ENCODE measurements around the gene RUNX2. TPM values are rescaled to one million over a fixed set of nuclear protein-coding genes. Genes with fewer than 3 reads are reported as not detected.
A peak's percentile ranks its signal among the peaks of the same experiment; 100 is the strongest.

The RUNX2 gene
- total RNA-seq, 1 donor from 2014 or later: 1.8 TPM

GRCh38 chr6:45421709-45422502 is 93.8 kb downstream of the RUNX2 start:
- DNase-seq (peak; percentile 50), ATAC-seq (ENCODE audit: low read depth) (peak; percentile 40)
- TF ChIP-seq, protein P1, sequence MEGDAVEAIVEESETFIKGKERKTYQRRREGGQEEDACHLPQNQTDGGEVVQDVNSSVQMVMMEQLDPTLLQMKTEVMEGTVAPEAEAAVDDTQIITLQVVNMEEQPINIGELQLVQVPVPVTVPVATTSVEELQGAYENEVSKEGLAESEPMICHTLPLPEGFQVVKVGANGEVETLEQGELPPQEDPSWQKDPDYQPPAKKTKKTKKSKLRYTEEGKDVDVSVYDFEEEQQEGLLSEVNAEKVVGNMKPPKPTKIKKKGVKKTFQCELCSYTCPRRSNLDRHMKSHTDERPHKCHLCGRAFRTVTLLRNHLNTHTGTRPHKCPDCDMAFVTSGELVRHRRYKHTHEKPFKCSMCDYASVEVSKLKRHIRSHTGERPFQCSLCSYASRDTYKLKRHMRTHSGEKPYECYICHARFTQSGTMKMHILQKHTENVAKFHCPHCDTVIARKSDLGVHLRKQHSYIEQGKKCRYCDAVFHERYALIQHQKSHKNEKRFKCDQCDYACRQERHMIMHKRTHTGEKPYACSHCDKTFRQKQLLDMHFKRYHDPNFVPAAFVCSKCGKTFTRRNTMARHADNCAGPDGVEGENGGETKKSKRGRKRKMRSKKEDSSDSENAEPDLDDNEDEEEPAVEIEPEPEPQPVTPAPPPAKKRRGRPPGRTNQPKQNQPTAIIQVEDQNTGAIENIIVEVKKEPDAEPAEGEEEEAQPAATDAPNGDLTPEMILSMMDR (IDR thresholded peaks at IDR 0.05): no peak
- Mint-ChIP-seq H3K9me3 (no peaks in the 10 kb centered on the region), H3K4me1 (peaks cover 54% of the 10 kb centered on the region), H3K36me3 (ENCODE audit: low read depth) (no peaks in the 10 kb centered on the region), H3K27me3 (peaks cover 39% of the 10 kb centered on the region), H3K27ac (peak overlapping the region; percentile 76), H3K4me3 (peak overlapping the region; percentile 90)
- POLR2A ChIA-PET: interaction anchor here (0.6 to 1.4 kb wide), 4 partner anchors 44 to 293 kb away, joined by 3 to 6 read pairs (median 5); partner anchors contain the start of gene SUPT3H
- CTCF ChIA-PET: interaction anchor here (0.6 to 3.2 kb wide), 5 partner anchors 293 to 767 kb away, joined by 3 to 14 read pairs (median 9); no protein-coding TSS in a partner anchor
- intact Hi-C loops (cut with micrococcal nuclease): loop anchor here (1.0 to 5.0 kb wide), 7 partner anchors 44 to 767 kb away; no protein-coding TSS in a partner anchor

DNA sequence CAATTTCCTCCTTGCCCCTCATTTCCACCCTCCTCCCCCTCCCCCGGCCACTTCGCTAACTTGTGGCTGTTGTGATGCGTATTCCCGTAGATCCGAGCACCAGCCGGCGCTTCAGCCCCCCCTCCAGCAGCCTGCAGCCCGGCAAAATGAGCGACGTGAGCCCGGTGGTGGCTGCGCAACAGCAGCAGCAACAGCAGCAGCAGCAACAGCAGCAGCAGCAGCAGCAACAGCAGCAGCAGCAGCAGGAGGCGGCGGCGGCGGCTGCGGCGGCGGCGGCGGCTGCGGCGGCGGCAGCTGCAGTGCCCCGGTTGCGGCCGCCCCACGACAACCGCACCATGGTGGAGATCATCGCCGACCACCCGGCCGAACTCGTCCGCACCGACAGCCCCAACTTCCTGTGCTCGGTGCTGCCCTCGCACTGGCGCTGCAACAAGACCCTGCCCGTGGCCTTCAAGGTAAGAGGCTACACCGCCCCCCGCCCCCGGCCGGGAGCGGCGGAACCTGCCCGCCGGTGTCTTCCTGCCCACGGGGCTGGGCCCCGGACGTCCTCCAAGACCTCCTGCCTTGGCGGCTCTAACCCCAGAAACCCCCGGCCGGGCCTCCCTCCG is 94.5 kb downstream of the RUNX2 start:
- intact Hi-C loops (cut with micrococcal nuclease): loop anchor here (5.0 kb wide), 2 partner anchors 125 to 255 kb away; no protein-coding TSS in a partner anchor
- Mint-ChIP-seq H3K4me3 (peak overlapping the region; percentile 90), H3K36me3 (ENCODE audit: low read depth) (no peaks in the 10 kb centered on the region), H3K27me3 (peaks cover 39% of the 10 kb centered on the region), H3K27ac (peak overlapping the region; percentile 76), H3K9me3 (no peaks in the 10 kb centered on the region), H3K4me1 (peaks cover 54% of the 10 kb centered on the region)
- ATAC-seq (ENCODE audit: low read depth) (peak; percentile 26), DNase-seq (peak; percentile 52)
- ChIA-PET POLR2A (interaction anchor here (1.0 to 1.4 kb wide), 3 partner anchors 45 to 292 kb away, joined by 3 to 6 read pairs (median 6); partner anchors contain the start of gene SUPT3H), CTCF (interaction anchor here (1.0 to 2.2 kb wide), 3 partner anchors 292 to 767 kb away, joined by 4 to 14 read pairs (median 9); no protein-coding TSS in a partner anchor)
- TF ChIP-seq, protein P1 (IDR thresholded peaks at IDR 0.05): no peak

- ATAC-seq (ENCODE audit: low read depth): peak; percentile 11
- TF ChIP-seq, protein P1 (IDR thresholded peaks at IDR 0.05): no peak
- Mint-ChIP-seq H3K9me3 (no peaks in the 10 kb centered on the region), H3K36me3 (ENCODE audit: low read depth) (no peaks in the 10 kb centered on the region), H3K4me3 (peak overlapping the region; percentile 90), H3K27ac (peak overlapping the region; percentile 69), H3K4me1 (peaks cover 57% of the 10 kb centered on the region), H3K27me3 (peaks cover 39% of the 10 kb centered on the region)
- DNase-seq: peak; percentile 42
- CTCF ChIA-PET: no interaction called here
- POLR2A ChIA-PET: interaction anchor here (0.6 kb wide), 1 partner anchor 239 kb away, joined by 3 read pairs; no protein-coding TSS in a partner anchor
- intact Hi-C loops (cut with micrococcal nuclease): loop anchor here (5.0 kb wide), 2 partner anchors 124 to 254 kb away; no protein-coding TSS in a partner anchor
Observed at GRCh38 chr6:45423111-45423823, 95.1 kb downstream of the RUNX2 start.

DNA sequence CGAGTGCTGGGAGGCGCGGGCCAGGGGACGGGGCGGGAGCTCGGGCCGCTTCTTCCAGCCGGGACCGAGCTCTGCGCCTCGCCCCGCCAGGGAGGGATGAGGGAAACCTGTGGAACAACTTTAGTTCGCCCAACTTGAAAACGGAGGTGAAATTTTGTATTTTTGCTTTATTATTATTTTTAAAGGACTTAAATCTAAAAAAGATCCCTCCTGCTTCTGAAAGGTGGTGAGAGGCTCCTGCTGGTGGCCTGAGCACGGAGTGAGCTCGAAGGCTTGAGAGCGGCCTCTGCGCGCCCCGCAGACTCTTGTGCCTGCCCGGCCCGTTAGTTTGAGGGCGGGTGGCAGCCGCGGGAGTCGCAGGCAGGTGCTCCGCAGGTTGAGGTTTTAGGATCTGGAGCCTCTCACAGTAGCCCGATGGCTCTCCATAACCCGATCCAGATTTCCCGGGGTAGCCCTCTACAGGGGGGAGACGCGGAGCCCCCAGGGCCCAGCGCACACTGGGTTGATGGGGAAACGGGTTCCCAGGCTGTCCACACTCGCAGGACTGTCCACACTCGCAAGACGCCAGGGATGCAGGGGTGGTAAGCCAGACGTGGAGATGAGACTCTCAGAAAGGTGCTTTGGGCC is 95.8 kb downstream of the RUNX2 start:
- Mint-ChIP-seq H3K27me3 (peaks cover 39% of the 10 kb centered on the region), H3K36me3 (ENCODE audit: low read depth) (no peaks in the 10 kb centered on the region), H3K27ac (no peak overlapping the region), H3K9me3 (no peaks in the 10 kb centered on the region), H3K4me3 (peak overlapping the region; percentile 90), H3K4me1 (peaks cover 59% of the 10 kb centered on the region)
- ChIA-PET CTCF (interaction anchor here (2.1 kb wide), 1 partner anchor 291 kb away, joined by 8 read pairs; no protein-coding TSS in a partner anchor), POLR2A (interaction anchor here (0.6 kb wide), 1 partner anchor 238 kb away, joined by 3 read pairs; no protein-coding TSS in a partner anchor)
- intact Hi-C loops (cut with micrococcal nuclease): loop anchor here (2.0 to 5.0 kb wide), 3 partner anchors 55 to 253 kb away; no protein-coding TSS in a partner anchor
- TF ChIP-seq, protein P1 (IDR thresholded peaks at IDR 0.05): no peak
- DNase-seq: peak; percentile 37
- no peak for ATAC-seq (ENCODE audit: low read depth)
